ENCODE results near the gene HIVEP3. TPM values are rescaled to one million over a fixed set of nuclear protein-coding genes. Genes with fewer than 3 reads are reported as not detected.

The HIVEP3 gene
- total and polyA plus RNA-seq, 2 donors (not counting 1 experiment from before 2014, with no cell fraction given): 2.0 to 5.1 TPM

- H3K4me3 ChIP-seq (ENCODE audit: control extremely low read depth in 1 of 5, extremely low read depth in 1 of 5, insufficient read depth in 1 of 5, low read depth in 2 of 5, low read length in 4 of 5): no peak overlapping the region
- H2AFZ ChIP-seq (ENCODE audit: insufficient read depth, low read depth, low read length, poor library complexity, severe bottlenecking): no peak overlapping the region
- no peaks in the 10 kb centered on the region for H3K9me3 ChIP-seq (ENCODE audit: control extremely low read depth in 1 of 3, control insufficient read depth in 2 of 3, insufficient read depth in 1 of 3, low read length in 2 of 3)
- ATAC-seq (ENCODE audit: low read depth): no peak
- no peaks in the 10 kb centered on the region for H3K4me1 ChIP-seq (ENCODE audit: control insufficient read depth in 2 of 2, insufficient read depth in 2 of 2, low read length in 2 of 2)
- POLR2A ChIA-PET: no interaction called here
- no peak overlapping the region for H3K9ac ChIP-seq (ENCODE audit: low read length)
- no peaks in the 10 kb centered on the region for H3K9me3 Mint-ChIP-seq (ENCODE audit: insufficient read depth)
- peaks cover 4% of the 10 kb centered on the region for H3K27me3 Mint-ChIP-seq
- H4K20me1 ChIP-seq (ENCODE audit: control insufficient read depth, insufficient read depth, low read length, poor library complexity, severe bottlenecking): no peaks in the 10 kb centered on the region
- no peak overlapping the region for H3K27ac ChIP-seq (ENCODE audit: low read length in 2 of 2)
- WGBS (ENCODE audit: insufficient coverage): 94% methylated on average over 3 of the region's 8 CpGs
- intact Hi-C loops (cut with micrococcal nuclease): no loop called here
- no peaks in the 10 kb centered on the region for H3K4me1 Mint-ChIP-seq
- no peak for DNase-seq
- TF ChIP-seq EZH2 (IDR thresholded peaks at IDR 0.05; ENCODE audit: borderline replicate concordance, insufficient read depth, low read depth, low read length, poor library complexity, severe bottlenecking): no peak
- TF ChIP-seq CTCF (IDR thresholded peaks at IDR 0.05): no peak
- no peaks in the 10 kb centered on the region for H3K79me2 ChIP-seq (ENCODE audit: control insufficient read depth, insufficient read depth, low read length)
- no peak overlapping the region for H3K4me2 ChIP-seq (replicated peaks; ENCODE audit: low read depth, low read length, poor library complexity, severe bottlenecking)
- no peak overlapping the region for H3K27ac Mint-ChIP-seq
- no peaks in the 10 kb centered on the region for H3K27me3 ChIP-seq (replicated peaks in 1 of 4; ENCODE audit: control extremely low read depth in 1 of 4, control insufficient read depth in 3 of 4, insufficient read depth in 4 of 4, low read length in 3 of 4)
- CTCF ChIA-PET: no interaction called here
- no peak overlapping the region for H3K4me3 Mint-ChIP-seq
- no peaks in the 10 kb centered on the region for H3K36me3 ChIP-seq (replicated peaks in 1 of 2; ENCODE audit: control extremely low read depth in 1 of 2, control insufficient read depth in 1 of 2, extremely low read depth in 1 of 2, insufficient read depth in 2 of 2, low read length in 1 of 2)
These were observed 442.7 kb downstream of the HIVEP3 start for GRCh38 chr1:41475859-41476567.

- H3K27ac ChIP-seq (ENCODE audit: low read length in 2 of 2): no peak overlapping the region
- Mint-ChIP-seq H3K27me3 (peaks cover 4% of the 10 kb centered on the region), H3K4me1 (no peaks in the 10 kb centered on the region), H3K9me3 (ENCODE audit: insufficient read depth) (no peaks in the 10 kb centered on the region), H3K27ac (no peak overlapping the region), H3K4me3 (no peak overlapping the region)
- no peaks in the 10 kb centered on the region for H4K20me1 ChIP-seq (ENCODE audit: control insufficient read depth, insufficient read depth, low read length, poor library complexity, severe bottlenecking)
- CTCF ChIA-PET: interaction anchor here (1.1 kb wide), 1 partner anchor 43 kb away, joined by 3 read pairs; no protein-coding TSS in a partner anchor
- no peak overlapping the region for H3K9ac ChIP-seq (ENCODE audit: low read length)
- no peaks in the 10 kb centered on the region for H3K4me1 ChIP-seq (ENCODE audit: control insufficient read depth in 2 of 2, insufficient read depth in 2 of 2, low read length in 2 of 2)
- WGBS (ENCODE audit: insufficient coverage): 76% methylated on average over 2 of the region's 4 CpGs
- DNase-seq: no peak
- no peak overlapping the region for H3K4me2 ChIP-seq (replicated peaks; ENCODE audit: low read depth, low read length, poor library complexity, severe bottlenecking)
- POLR2A ChIA-PET: no interaction called here
- H3K9me3 ChIP-seq (ENCODE audit: control extremely low read depth in 1 of 3, control insufficient read depth in 2 of 3, insufficient read depth in 1 of 3, low read length in 2 of 3): no peaks in the 10 kb centered on the region
- no peaks in the 10 kb centered on the region for H3K36me3 ChIP-seq (replicated peaks in 1 of 2; ENCODE audit: control extremely low read depth in 1 of 2, control insufficient read depth in 1 of 2, extremely low read depth in 1 of 2, insufficient read depth in 2 of 2, low read length in 1 of 2)
- no peaks in the 10 kb centered on the region for H3K27me3 ChIP-seq (replicated peaks in 1 of 4; ENCODE audit: control extremely low read depth in 1 of 4, control insufficient read depth in 3 of 4, insufficient read depth in 4 of 4, low read length in 3 of 4)
- no peak overlapping the region for H2AFZ ChIP-seq (ENCODE audit: insufficient read depth, low read depth, low read length, poor library complexity, severe bottlenecking)
- no peaks in the 10 kb centered on the region for H3K79me2 ChIP-seq (ENCODE audit: control insufficient read depth, insufficient read depth, low read length)
- H3K4me3 ChIP-seq (ENCODE audit: control extremely low read depth in 1 of 5, extremely low read depth in 1 of 5, insufficient read depth in 1 of 5, low read depth in 2 of 5, low read length in 4 of 5): no peak overlapping the region
- intact Hi-C loops (cut with micrococcal nuclease): no loop called here
- ATAC-seq (ENCODE audit: low read depth): no peak
- no peak for TF ChIP-seq CTCF (IDR thresholded peaks at IDR 0.05)
- TF ChIP-seq EZH2 (IDR thresholded peaks at IDR 0.05; ENCODE audit: borderline replicate concordance, insufficient read depth, low read depth, low read length, poor library complexity, severe bottlenecking): no peak
These were observed 443.4 kb downstream of the HIVEP3 start for GRCh38 chr1:41475346-41475745.
